K562 (cell line): ENCODE measurements around the gene PTPN5. TPM values are rescaled to one million over a fixed set of nuclear protein-coding genes. Genes with fewer than 3 reads are reported as not detected.

Experiments used
- ATF1 ChIP-seq, 2 experiments: fragments of 450-650 bp in 1 of 2; IDR thresholded peaks; 2 replicates each; pipeline ENCODE4 v1.6.1; 2016; ENCODE audit warnings: missing compliant biosample characterization in 1 of 2, missing genetic modification characterization in 1 of 2
- ATF3 ChIP-seq, 2 experiments: fragments of 450-650 bp in 1 of 2; sonication (generic) in 1 of 2; formaldehyde crosslinking in 1 of 2; IDR thresholded peaks in 1 of 2; conservative IDR thresholded peaks in 1 of 2; 2 replicates each; pipeline versions ENCODE4 v1.6.1 to v1.8.1; 2016 to 2023; ENCODE audit warnings: mild to moderate bottlenecking in 2 of 2, moderate library complexity in 2 of 2, inconsistent platforms in 1 of 2, missing genetic modification reagents in 1 of 2
- ATF7 ChIP-seq: fragments of 450-650 bp; IDR thresholded peaks from 2 replicates; pipeline ENCODE4 v1.7.1; 2014; ENCODE audit warnings: mild to moderate bottlenecking, moderate library complexity
- C11orf30 ChIP-seq: fragments of 450-650 bp; IDR thresholded peaks from 2 replicates; pipeline ENCODE4 v1.6.1; 2016; ENCODE audit warnings: low read depth, mild to moderate bottlenecking
- CEBPB ChIP-seq: fragments of 450-650 bp; IDR thresholded peaks from 2 replicates; pipeline ENCODE4 v1.6.1; 2016; ENCODE audit warnings: missing genetic modification characterization, missing compliant biosample characterization
- CEBPG ChIP-seq, 3 experiments: fragments of 200-800 bp in 1 of 3; sonication (Bioruptor generic) in 1 of 3; sonication (generic) in 1 of 3; formaldehyde crosslinking in 1 of 3; IDR thresholded peaks in 2 of 3; conservative IDR thresholded peaks in 1 of 3; 2 replicates each; pipeline versions ENCODE4 v1.6.1 to v1.8.0; 2016 to 2022; ENCODE audit warnings: missing compliant biosample characterization in 2 of 3, missing genetic modification characterization in 2 of 3, mild to moderate bottlenecking in 1 of 3, missing genetic modification reagents in 1 of 3
- MBD1 ChIP-seq: fragments of 250-450 bp; sonication (Bioruptor Pico); IDR thresholded peaks from 2 replicates; pipeline ENCODE4 v1.8.0; 2022; ENCODE audit warnings: inconsistent platforms
- NCOA4 ChIP-seq: fragments of 450-650 bp; IDR thresholded peaks from 2 replicates; pipeline ENCODE4 v1.6.1; 2018; ENCODE audit warnings: mild to moderate bottlenecking; ENCODE audit not compliant: partially characterized antibody
- RAD21 ChIP-seq, 2 experiments: fragments of 250-450 bp in 1 of 2; fragments of 450-650 bp in 1 of 2; sonication (Bioruptor Pico) in 1 of 2; formaldehyde crosslinking in 1 of 2; IDR thresholded peaks in 1 of 2; conservative IDR thresholded peaks in 1 of 2; 2 replicates each; pipeline versions ENCODE4 v1.4.0 to v1.8.0; 2020 to 2022; ENCODE audit warnings: mild to moderate bottlenecking in 2 of 2, moderate library complexity in 1 of 2
- RBM17 ChIP-seq: fragments of 200-400 bp; formaldehyde crosslinking; IDR thresholded peaks from 2 replicates; pipeline ENCODE4 v1.6.1; 2017; ENCODE audit warnings: low read depth, mild to moderate bottlenecking, low read length, borderline replicate concordance
- SMC3 ChIP-seq: conservative IDR thresholded peaks from 2 replicates; pipeline ENCODE4 v1.6.1; 2011; ENCODE audit warnings: low read depth, low read length, improper control_type of control experiment; ENCODE audit not compliant: insufficient read depth
- TEAD2 ChIP-seq: fragments of 450-650 bp; IDR thresholded peaks from 2 replicates; pipeline ENCODE4 v1.6.1; 2016; ENCODE audit warnings: missing genetic modification characterization, control low read depth, missing compliant biosample characterization
- ZFP1 ChIP-seq: fragments of 450-650 bp; formaldehyde crosslinking; IDR thresholded peaks from 2 replicates; pipeline ENCODE4 v1.4.0; 2020; ENCODE audit warnings: mild to moderate bottlenecking, mixed read lengths
- ZHX1 ChIP-seq: fragments of 150-350 bp; conservative IDR thresholded peaks from 2 replicates; pipeline ENCODE4 v1.6.1; 2014; ENCODE audit warnings: low read length
- polyA plus RNA-seq, 8 experiments: library from polyadenylated mRNA; depleted of rRNA in 4 of 8; stranded (reverse) in 5 of 8; unstranded in 3 of 8; fragments of >200 nt; fragmentation: Nextera tagmentation in 2 of 8; fragmentation: Illumina TruSeq in 1 of 8; extraction: Ambion mirVana in 2 of 8; extraction: Trizol in 1 of 8; gene quantifications; 2 replicates each; pipeline versions ENCODE4 v1.2.1 to v1.2.3, GENCODE V29; 2011 to 2014; ENCODE audit warnings: inconsistent platforms in 1 of 8, missing spikeins in 1 of 8
- total RNA-seq, 7 experiments: library from RNA; depleted of rRNA in 6 of 7; stranded (reverse); fragments of >200 nt in 6 of 7; fragmentation: Illumina TruSeq in 2 of 7; extraction: Trizol in 2 of 7; gene quantifications; 2 replicates each; pipeline versions ENCODE4 v1.2.1 to v1.2.3, GENCODE V29; 2011 to 2021; ENCODE audit warnings: low replicate concordance in 1 of 7
- TF ChIP-seq, protein P1 (sequence below), 3 experiments: IDR thresholded peaks in 2 of 3; conservative IDR thresholded peaks in 1 of 3; 2 replicates each; pipeline ENCODE4 v1.5.1; 2011 to 2012; ENCODE audit warnings: low read length in 3 of 3, mild to moderate bottlenecking in 3 of 3, control low read depth in 2 of 3, improper control_type of control experiment in 1 of 3, inconsistent platforms in 1 of 3, low read depth in 1 of 3, mixed read lengths in 1 of 3, moderate library complexity in 1 of 3; ENCODE audit not compliant: insufficient read depth in 2 of 3

Gene PTPN5
- total and polyA plus RNA-seq, 9 of the 15 experiments (the other 6 are each of a cell fraction or from before 2014, with no cell fraction given) = not detected

GRCh38 chr11:18802381-18803257 lies 11.0 kb upstream of the PTPN5 start (continued):
- 0 out of 2 replicates have a peak, but pooled peaks have one; percentile 41 for TF ChIP-seq CEBPG (CRISPR knock-in tag; IDR thresholded peaks at IDR 0.05)
- peak; percentile 85 to 92 for TF ChIP-seq CEBPG (tag; conservative IDR thresholded peaks at IDR 0.05 in 1 of 2, IDR thresholded peaks at IDR 0.05 in 1 of 2)
- peak; percentile 82 for TF ChIP-seq ATF7
- TF ChIP-seq ATF3 (IDR thresholded peaks at IDR 0.05) = peak; percentile 78
- TF ChIP-seq ATF3 (CRISPR knock-in tag; conservative IDR thresholded peaks at IDR 0.05) = no peak
- peak; percentile 91 for TF ChIP-seq CEBPB
- peak; percentile 35; the same call in 1 of the 2 replicates for TF ChIP-seq SMC3
- no peak for TF ChIP-seq NCOA4
- TF ChIP-seq ZFP1 (CRISPR knock-in tag) = no peak
- TF ChIP-seq RAD21 (CRISPR knock-in tag; conservative IDR thresholded peaks at IDR 0.05 in 1 of 2, IDR thresholded peaks at IDR 0.05 in 1 of 2) = peak; percentile 47 to 58
- no peak for TF ChIP-seq MBD1
- no peak for TF ChIP-seq ATF1 (CRISPR knock-in tag; IDR thresholded peaks at IDR 0.05)
- TF ChIP-seq ATF1 (tag; IDR thresholded peaks at IDR 0.05) = peak; percentile 66
- TF ChIP-seq TEAD2 = peak; percentile 44; the same call in 1 of the 2 replicates
- TF ChIP-seq, protein P1, sequence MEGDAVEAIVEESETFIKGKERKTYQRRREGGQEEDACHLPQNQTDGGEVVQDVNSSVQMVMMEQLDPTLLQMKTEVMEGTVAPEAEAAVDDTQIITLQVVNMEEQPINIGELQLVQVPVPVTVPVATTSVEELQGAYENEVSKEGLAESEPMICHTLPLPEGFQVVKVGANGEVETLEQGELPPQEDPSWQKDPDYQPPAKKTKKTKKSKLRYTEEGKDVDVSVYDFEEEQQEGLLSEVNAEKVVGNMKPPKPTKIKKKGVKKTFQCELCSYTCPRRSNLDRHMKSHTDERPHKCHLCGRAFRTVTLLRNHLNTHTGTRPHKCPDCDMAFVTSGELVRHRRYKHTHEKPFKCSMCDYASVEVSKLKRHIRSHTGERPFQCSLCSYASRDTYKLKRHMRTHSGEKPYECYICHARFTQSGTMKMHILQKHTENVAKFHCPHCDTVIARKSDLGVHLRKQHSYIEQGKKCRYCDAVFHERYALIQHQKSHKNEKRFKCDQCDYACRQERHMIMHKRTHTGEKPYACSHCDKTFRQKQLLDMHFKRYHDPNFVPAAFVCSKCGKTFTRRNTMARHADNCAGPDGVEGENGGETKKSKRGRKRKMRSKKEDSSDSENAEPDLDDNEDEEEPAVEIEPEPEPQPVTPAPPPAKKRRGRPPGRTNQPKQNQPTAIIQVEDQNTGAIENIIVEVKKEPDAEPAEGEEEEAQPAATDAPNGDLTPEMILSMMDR (IDR thresholded peaks at IDR 0.05 in 2 of 3, conservative IDR thresholded peaks at IDR 0.05 in 1 of 3; ENCODE audit: insufficient read depth in 2 of 3, low read depth in 1 of 3, low read length in 3 of 3) = peak; percentile 57 to 78 (median 66); a peak in 5 of 6 replicates
- no peak for TF ChIP-seq ZHX1
- no peak for TF ChIP-seq RBM17
- peak; percentile 61; the same call in 1 of the 2 replicates for TF ChIP-seq C11orf30
